CD14-positive monocyte (primary cell): ENCODE measurements around the gene EMILIN2. TPM values are rescaled to one million over a fixed set of nuclear protein-coding genes. Genes with fewer than 3 reads are reported as not detected.
A peak's percentile ranks its signal among the peaks of the same experiment; 100 is the strongest.
"Not testable (repeated sequence)": the region's sequence is repeated elsewhere in the genome, so short reads cannot be mapped to it uniquely, and the experiment has no call there.

Experiments used
- DNase-seq, 3 donors: peaks; one replicate each; pipeline ENCODE4 v3.0.0-alpha.2; 2011 to 2022
- H2AFZ ChIP-seq: 2 replicates; pipeline ENCODE4 v1.6.0; 2012; ENCODE audit warnings: mild to moderate bottlenecking, low read depth, low read length, inconsistent platforms; ENCODE audit not compliant: insufficient read depth, poor library complexity, severe bottlenecking
- H3K27ac ChIP-seq, 2 donors: 1 replicate in 1 of 2; 2 replicates in 1 of 2; pipeline ENCODE4 v1.5.1; 2012 to 2013; ENCODE audit warnings: low read length in 2 of 2, control low read depth in 1 of 2, inconsistent platforms in 1 of 2, low read depth in 1 of 2, mild to moderate bottlenecking in 1 of 2
- H3K27me3 ChIP-seq, 2 donors: one replicate each; pipeline versions ENCODE4 v1.6.0 to v1.6.1; 2011 to 2013; ENCODE audit warnings: low read length in 2 of 2; ENCODE audit not compliant: control insufficient read depth in 2 of 2, insufficient read depth in 2 of 2
- H3K36me3 ChIP-seq, 2 donors: replicated peaks in 1 of 2; 1 replicate in 1 of 2; 2 replicates in 1 of 2; pipeline versions ENCODE4 v1.5.1 to v1.6.1; 2012 to 2013; ENCODE audit warnings: low read length in 2 of 2, control low read depth in 1 of 2, inconsistent platforms in 1 of 2, mild to moderate bottlenecking in 1 of 2; ENCODE audit not compliant: insufficient read depth in 2 of 2, control insufficient read depth in 1 of 2
- H3K4me1 ChIP-seq, 2 donors: 1 replicate in 1 of 2; 2 replicates in 1 of 2; pipeline versions ENCODE4 v1.5.1 to v1.6.1; 2012 to 2013; ENCODE audit warnings: low read length in 2 of 2, control low read depth in 1 of 2, inconsistent platforms in 1 of 2, mild to moderate bottlenecking in 1 of 2, moderate library complexity in 1 of 2; ENCODE audit not compliant: insufficient read depth in 2 of 2, control insufficient read depth in 1 of 2
- H3K4me2 ChIP-seq: replicated peaks from 2 replicates; pipeline ENCODE3; 2012; ENCODE audit warnings: low read length, moderate library complexity, mild to moderate bottlenecking; ENCODE audit not compliant: poor library complexity, severe bottlenecking; ENCODE audit errors: extremely low read depth
- H3K4me3 ChIP-seq, 3 experiments: fragments of 200-600 bp in 1 of 3; sonication (generic) in 1 of 3; replicated peaks in 1 of 3; 1 replicate in 2 of 3; 2 replicates in 1 of 3; pipeline ENCODE4 v1.5.1; 2011 to 2013; ENCODE audit warnings: low read length in 3 of 3, mild to moderate bottlenecking in 3 of 3, control low read depth in 2 of 3, low read depth in 2 of 3, inconsistent platforms in 1 of 3, moderate library complexity in 1 of 3
- H3K79me2 ChIP-seq: 2 replicates; pipeline ENCODE4 v1.6.0; 2012; ENCODE audit warnings: mild to moderate bottlenecking, control low read depth, inconsistent platforms, low read length, moderate library complexity; ENCODE audit not compliant: insufficient read depth
- H3K9ac ChIP-seq: 2 replicates; pipeline ENCODE4 v1.6.0; 2017; ENCODE audit warnings: low read length, mild to moderate bottlenecking; ENCODE audit not compliant: insufficient read depth, poor library complexity, severe bottlenecking
- H3K9me3 ChIP-seq, 2 donors: replicated peaks in 1 of 2; 1 replicate in 1 of 2; 2 replicates in 1 of 2; pipeline versions ENCODE4 v1.5.1 to v1.6.1; 2012 to 2013; ENCODE audit warnings: low read length in 2 of 2, control low read depth in 1 of 2; ENCODE audit not compliant: control insufficient read depth in 1 of 2, insufficient read depth in 1 of 2
- H4K20me1 ChIP-seq: 2 replicates; pipeline ENCODE4 v1.6.0; 2012; ENCODE audit warnings: mild to moderate bottlenecking, low read length, control low read depth, moderate library complexity; ENCODE audit not compliant: insufficient read depth
- H3K27ac Mint-ChIP-seq, 7 donors: one replicate each; pipeline ENCODE4 v1.8.0; 2020; ENCODE audit warnings: mild to moderate bottlenecking in 7 of 7, mixed read lengths in 7 of 7, moderate library complexity in 6 of 7, inconsistent platforms in 2 of 7
- H3K27me3 Mint-ChIP-seq, 3 donors: one replicate each; pipeline ENCODE4 v1.8.0; 2021 to 2022; ENCODE audit warnings: low read depth in 3 of 3, mild to moderate bottlenecking in 3 of 3, mixed read lengths in 3 of 3, moderate library complexity in 3 of 3, inconsistent platforms in 1 of 3
- H3K36me3 Mint-ChIP-seq, 2 donors: one replicate each; pipeline ENCODE4 v1.8.0; 2020; ENCODE audit warnings: mixed read lengths in 2 of 2, inconsistent platforms in 1 of 2, mild to moderate bottlenecking in 1 of 2
- H3K4me1 Mint-ChIP-seq: one replicate; pipeline ENCODE4 v1.8.0; 2020; ENCODE audit warnings: mild to moderate bottlenecking, mixed read lengths
- H3K4me3 Mint-ChIP-seq, 2 donors: one replicate each; pipeline ENCODE4 v1.8.0; 2020; ENCODE audit warnings: mild to moderate bottlenecking in 2 of 2, mixed read lengths in 2 of 2, moderate library complexity in 1 of 2
- H3K9me3 Mint-ChIP-seq, 7 donors: one replicate each; pipeline ENCODE4 v1.8.0; 2020 to 2022; ENCODE audit warnings: mixed read lengths in 7 of 7, mild to moderate bottlenecking in 6 of 7, moderate library complexity in 6 of 7, inconsistent platforms in 2 of 7
- WGBS: methylation state at CpG from one replicate; pipeline ENCODE4 v1.1.5; 2013; ENCODE audit warnings: missing lambda C conversion rate; ENCODE audit not compliant: insufficient coverage; 5-methylcytosine and 5-hydroxymethylcytosine counted together
- intact Hi-C, 2 donors: fragments of 100-400 bp; cut with micrococcal nuclease; formaldehyde crosslinking; loops; one replicate each; pipeline versions ENCODE4 v1.15.0 to v1.15.1; 2023
- polyA plus RNA-seq, 3 donors: library from polyadenylated mRNA; depleted of rRNA in 1 of 3; unstranded in 2 of 3; stranded (reverse) in 1 of 3; fragments of 300-500 nt in 2 of 3; fragments of >200 nt in 1 of 3; fragmentation: Illumina TruSeq in 2 of 3; gene quantifications; 1 replicate in 2 of 3; 2 replicates in 1 of 3; pipeline ENCODE4 v1.2.3, GENCODE V29; 2012 to 2021
- TF ChIP-seq, protein P1 (sequence below): fragments of 200-600 bp; IDR thresholded peaks from one replicate; pipeline ENCODE4 v1.8.0; 2022; ENCODE audit warnings: antibody characterized with exemption, mild to moderate bottlenecking

The EMILIN2 gene
- polyA plus RNA-seq, 3 donors, result 30.5 to 43.2 (median 33.8) TPM

DNA sequence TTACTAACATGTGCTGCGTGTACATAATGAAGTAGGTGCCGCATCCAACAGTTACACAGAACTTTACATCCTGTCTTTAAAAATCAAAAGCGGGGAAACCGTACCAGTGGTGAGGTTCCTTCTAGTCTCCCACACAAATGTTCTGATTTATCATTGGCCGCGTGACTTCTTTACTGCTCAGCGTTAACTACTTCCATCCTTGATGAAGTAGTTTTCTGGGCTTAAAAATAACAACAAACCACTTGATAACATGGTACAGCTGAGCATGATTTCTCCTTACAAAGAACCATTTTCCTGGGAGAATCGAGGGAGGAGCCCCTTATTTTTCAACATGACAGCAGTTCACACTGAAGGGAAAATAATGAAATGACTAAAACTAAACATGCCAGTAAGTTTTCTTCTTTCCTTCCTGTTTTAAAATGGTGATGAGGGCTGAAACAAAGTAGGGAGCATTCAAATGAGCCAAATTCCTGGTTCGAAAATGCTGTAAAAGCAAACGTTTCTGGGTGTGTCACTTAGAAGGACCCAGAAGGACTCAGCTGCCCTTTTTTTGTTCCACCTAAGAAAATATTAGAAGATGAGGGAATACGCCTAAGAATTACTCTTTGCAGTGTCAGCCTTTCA, 9.9 kb downstream of the EMILIN2 start:
- Mint-ChIP-seq H3K4me1 (peaks cover 81% of the 10 kb centered on the region), H3K36me3 (peaks cover 47 to 62% of the 10 kb centered on the region in 2 donors), H3K27me3 (peaks cover 0 to 2% (median 1%) of the 10 kb centered on the region in 3 donors), H3K9me3 (peaks cover 0 to 8% (median 0%) of the 10 kb centered on the region in 7 donors), H3K4me3 (peak overlapping the region; percentile 48 to 84), H3K27ac (peak overlapping the region; percentile 96 to 99 (median 97))
- intact Hi-C loops, result loop anchor here in 1 of 2 donors (1.0 kb wide), 1 partner anchor 8 kb away; no protein-coding TSS in a partner anchor
- H4K20me1 ChIP-seq, result peaks cover 87% of the 10 kb centered on the region
- H3K9me3 ChIP-seq, result no peaks in the 10 kb centered on the region
- H3K27ac ChIP-seq, result peak overlapping the region; percentile 96 to 98
- TF ChIP-seq, protein P1, sequence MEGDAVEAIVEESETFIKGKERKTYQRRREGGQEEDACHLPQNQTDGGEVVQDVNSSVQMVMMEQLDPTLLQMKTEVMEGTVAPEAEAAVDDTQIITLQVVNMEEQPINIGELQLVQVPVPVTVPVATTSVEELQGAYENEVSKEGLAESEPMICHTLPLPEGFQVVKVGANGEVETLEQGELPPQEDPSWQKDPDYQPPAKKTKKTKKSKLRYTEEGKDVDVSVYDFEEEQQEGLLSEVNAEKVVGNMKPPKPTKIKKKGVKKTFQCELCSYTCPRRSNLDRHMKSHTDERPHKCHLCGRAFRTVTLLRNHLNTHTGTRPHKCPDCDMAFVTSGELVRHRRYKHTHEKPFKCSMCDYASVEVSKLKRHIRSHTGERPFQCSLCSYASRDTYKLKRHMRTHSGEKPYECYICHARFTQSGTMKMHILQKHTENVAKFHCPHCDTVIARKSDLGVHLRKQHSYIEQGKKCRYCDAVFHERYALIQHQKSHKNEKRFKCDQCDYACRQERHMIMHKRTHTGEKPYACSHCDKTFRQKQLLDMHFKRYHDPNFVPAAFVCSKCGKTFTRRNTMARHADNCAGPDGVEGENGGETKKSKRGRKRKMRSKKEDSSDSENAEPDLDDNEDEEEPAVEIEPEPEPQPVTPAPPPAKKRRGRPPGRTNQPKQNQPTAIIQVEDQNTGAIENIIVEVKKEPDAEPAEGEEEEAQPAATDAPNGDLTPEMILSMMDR, result no peak
- peaks cover 67% of the 10 kb centered on the region for H3K79me2 ChIP-seq
- H2AFZ ChIP-seq, result no peak overlapping the region
- H3K9ac ChIP-seq, result peak overlapping the region; percentile 72
- no CpG with 5 or more reads among the region's 11 CpGs for WGBS
- no peaks in the 10 kb centered on the region for H3K27me3 ChIP-seq
- peak in 2 of 3 donors; percentile 33 to 34 for DNase-seq
- H3K4me3 ChIP-seq, result peak overlapping the region; percentile 3 to 71 (median 17)
- peak overlapping the region; percentile 73 for H3K4me2 ChIP-seq
- peaks cover 39 to 42% of the 10 kb centered on the region in 2 donors for H3K36me3 ChIP-seq
- H3K4me1 ChIP-seq, result peaks cover 61 to 72% of the 10 kb centered on the region in 2 donors

DNA sequence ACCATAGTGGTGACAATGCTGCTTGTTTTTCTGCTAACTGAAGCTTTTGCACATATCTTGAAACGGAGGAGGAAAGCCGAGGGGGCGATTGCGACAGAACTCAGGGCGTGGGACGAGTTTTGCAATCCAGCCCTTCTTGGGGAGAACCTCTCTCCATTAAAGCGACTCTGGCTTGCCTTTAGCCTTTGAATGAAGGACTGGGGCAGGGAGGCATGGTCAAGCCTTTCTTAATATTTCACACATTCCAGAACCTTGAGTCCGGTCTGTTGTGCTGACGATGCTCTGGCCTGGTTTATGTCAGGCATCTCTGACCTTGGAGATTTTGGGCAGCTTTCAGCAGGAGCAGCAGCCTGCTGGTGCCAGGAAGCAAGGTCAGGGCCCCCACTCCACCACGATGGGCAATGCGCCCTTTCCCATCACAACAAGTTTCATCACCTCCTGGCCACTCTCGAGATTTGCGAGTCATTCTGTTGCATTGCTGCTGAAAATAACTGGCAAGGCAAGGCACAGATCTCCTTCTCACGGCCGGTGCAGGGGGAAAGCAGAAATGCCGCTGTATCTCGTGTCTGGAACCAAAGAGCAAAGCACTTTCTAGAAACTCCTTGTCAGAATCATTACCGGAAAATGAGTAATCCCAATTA, 10.8 kb downstream of the EMILIN2 start:
- Mint-ChIP-seq H3K27me3 (peaks cover 0 to 1% (median 0%) of the 10 kb centered on the region in 3 donors), H3K9me3 (peaks cover 0 to 8% (median 0%) of the 10 kb centered on the region in 7 donors), H3K27ac (peak overlapping the region; percentile 96 to 99 (median 97)), H3K4me1 (peaks cover 86% of the 10 kb centered on the region), H3K36me3 (peaks cover 40 to 54% of the 10 kb centered on the region in 2 donors), H3K4me3 (peak overlapping the region; percentile 41 to 74)
- Histone ChIP-seq H3K9ac (peak overlapping the region; percentile 72), H4K20me1 (peaks cover 78% of the 10 kb centered on the region), H3K27ac (peak overlapping the region; percentile 96 to 98), H3K4me1 (peaks cover 61 to 66% of the 10 kb centered on the region in 2 donors), H3K79me2 (peaks cover 67% of the 10 kb centered on the region), H3K27me3 (no peaks in the 10 kb centered on the region), H3K36me3 (peaks cover 30 to 32% of the 10 kb centered on the region in 2 donors), H3K4me3 (peak overlapping the region in 2 of 3 experiments; percentile 2 to 71), H3K4me2 (peak overlapping the region; percentile 73), H2AFZ (no peak overlapping the region), H3K9me3 (no peaks in the 10 kb centered on the region)
- WGBS, result 4% methylated on average over 10 of the region's 18 CpGs
- DNase-seq, result peak; percentile 88 to 93 (median 91)
- intact Hi-C loops, result loop anchor here in 1 of 2 donors (1.0 kb wide), 1 partner anchor 9 kb away; no protein-coding TSS in a partner anchor
- TF ChIP-seq, protein P1, result no peak

DNA sequence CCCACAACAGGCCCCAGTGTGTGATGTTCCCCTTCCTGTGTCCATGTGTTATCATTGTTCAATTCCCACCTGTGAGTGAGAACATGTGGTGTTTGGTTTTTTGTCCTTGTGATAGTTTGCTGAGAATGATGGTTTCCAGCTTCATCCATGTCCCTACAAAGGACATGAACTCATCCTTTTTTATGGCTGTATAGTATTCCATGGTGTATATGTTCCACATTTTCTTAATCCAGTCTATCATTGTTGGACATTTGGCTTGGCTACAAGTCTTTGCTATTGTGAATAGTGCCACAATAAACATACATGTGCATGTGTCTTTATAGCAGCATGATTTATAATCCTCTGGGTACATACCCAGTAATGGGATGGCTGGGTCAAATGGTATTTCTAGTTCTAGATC, 13.6 kb downstream of the EMILIN2 start:
- H3K27me3 Mint-ChIP-seq, H3K4me2 ChIP-seq, intact Hi-C loops, H3K9ac ChIP-seq, H3K27ac Mint-ChIP-seq, H3K36me3 ChIP-seq, H3K4me3 Mint-ChIP-seq, H3K27ac ChIP-seq, H3K27me3 ChIP-seq, H2AFZ ChIP-seq, DNase-seq, H3K9me3 ChIP-seq, H3K4me3 ChIP-seq: not testable (repeated sequence)
- Histone ChIP-seq H4K20me1 (peaks cover 58% of the 10 kb centered on the region), H3K79me2 (peaks cover 46% of the 10 kb centered on the region), H3K4me1 (peaks cover 40 to 41% of the 10 kb centered on the region in 2 donors)
- peaks cover 0 to 10% (median 2%) of the 10 kb centered on the region in 7 donors for H3K9me3 Mint-ChIP-seq
- peaks cover 85% of the 10 kb centered on the region for H3K4me1 Mint-ChIP-seq
- H3K36me3 Mint-ChIP-seq, result peaks cover 28 to 36% of the 10 kb centered on the region in 2 donors
